ENCODE data around the gene OR2J2.
"Not testable (repeated sequence)": the region's sequence is repeated elsewhere in the genome, so short reads cannot be mapped to it uniquely, and the experiment has no call there.

The OR2J2 gene

DNA sequence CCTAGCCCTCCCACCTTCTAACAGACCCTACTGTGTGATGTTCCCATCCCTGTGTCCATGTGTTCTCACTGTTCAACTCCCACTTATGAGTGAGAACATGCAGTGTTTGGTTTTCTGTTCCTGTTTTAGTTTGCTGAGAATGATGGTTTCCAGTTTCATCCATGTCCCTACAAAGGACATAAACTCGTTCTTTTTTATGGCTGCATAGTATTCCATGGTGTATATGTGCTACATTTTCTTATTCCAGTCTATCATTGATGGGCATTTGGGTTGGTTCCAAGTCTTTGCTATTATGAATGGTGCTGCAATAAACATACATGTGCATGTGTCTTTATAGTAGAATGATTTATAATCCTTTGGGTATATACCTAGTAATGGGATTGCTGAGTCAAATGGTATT, 18.0 kb downstream of the OR2J2 start:
- H3K4me3 ChIP-seq (ENCODE audit: low read length in 2 of 2); H3K36me3 ChIP-seq (replicated peaks in 1 of 2; ENCODE audit: control insufficient read depth in 2 of 2, insufficient read depth in 2 of 2, low read length in 2 of 2); H4K91ac ChIP-seq (ENCODE audit: low read depth, low read length, poor library complexity); H3K27me3 ChIP-seq (ENCODE audit: control insufficient read depth in 3 of 3, insufficient read depth in 3 of 3, low read depth in 1 of 3, low read length in 3 of 3); H4K8ac ChIP-seq (ENCODE audit: low read depth, low read length); H2BK15ac ChIP-seq (ENCODE audit: low read length); H2BK12ac ChIP-seq (ENCODE audit: low read length); H2AFZ ChIP-seq (ENCODE audit: low read length); H3K14ac ChIP-seq (ENCODE audit: low read length); H3K9ac ChIP-seq (ENCODE audit: low read depth, low read length, poor library complexity); DNase-seq (ENCODE audit: low spot score); H2BK120ac ChIP-seq (ENCODE audit: low read depth, low read length); H3K4me2 ChIP-seq (ENCODE audit: insufficient read depth, low read length, poor library complexity, severe bottlenecking); H3K4ac ChIP-seq (ENCODE audit: low read length); H2AK5ac ChIP-seq (ENCODE audit: low read depth, low read length); H3K23ac ChIP-seq (ENCODE audit: low read depth, low read length, poor library complexity); H2BK5ac ChIP-seq (ENCODE audit: low read length); H3K27ac ChIP-seq (replicated peaks; ENCODE audit: low read length); H3K9me3 ChIP-seq (replicated peaks in 1 of 2; ENCODE audit: control insufficient read depth in 2 of 2, insufficient read depth in 1 of 2, low read depth in 1 of 2, low read length in 2 of 2); H3K4me1 ChIP-seq (ENCODE audit: control insufficient read depth in 2 of 2, insufficient read depth in 1 of 2, low read depth in 1 of 2, low read length in 2 of 2); H3K79me1 ChIP-seq (ENCODE audit: low read depth, low read length); H3K18ac ChIP-seq (ENCODE audit: low read length): not testable (repeated sequence)
- no CpG with 5 or more reads among the region's 1 CpG for WGBS, 2 donors (ENCODE audit: extremely low coverage in 2 of 2, insufficient read length in 2 of 2, insufficient replicate concordance in 1 of 2)

- no peaks in the 10 kb centered on the region for H3K79me1 ChIP-seq (ENCODE audit: low read depth, low read length)
- H2AFZ ChIP-seq (ENCODE audit: low read length): no peak overlapping the region
- no peak overlapping the region for H3K18ac ChIP-seq (ENCODE audit: low read length)
- H2BK120ac ChIP-seq (ENCODE audit: low read depth, low read length): no peak overlapping the region
- no peaks in the 10 kb centered on the region for H3K4me1 ChIP-seq (ENCODE audit: control insufficient read depth in 2 of 2, insufficient read depth in 1 of 2, low read depth in 1 of 2, low read length in 2 of 2)
- DNase-seq (ENCODE audit: low spot score): no peak
- H2BK15ac ChIP-seq (ENCODE audit: low read length): no peak overlapping the region
- peak overlapping the region; percentile 43 for H3K23ac ChIP-seq (ENCODE audit: low read depth, low read length, poor library complexity)
- no peak overlapping the region for H3K4me3 ChIP-seq (ENCODE audit: low read length in 2 of 2)
- no peak overlapping the region for H3K4ac ChIP-seq (ENCODE audit: low read length)
- H2BK12ac ChIP-seq (ENCODE audit: low read length): no peak overlapping the region
- H4K91ac ChIP-seq (ENCODE audit: low read depth, low read length, poor library complexity): no peak overlapping the region
- no peak overlapping the region for H4K8ac ChIP-seq (ENCODE audit: low read depth, low read length)
- H3K27me3 ChIP-seq (ENCODE audit: control insufficient read depth in 3 of 3, insufficient read depth in 3 of 3, low read depth in 1 of 3, low read length in 3 of 3): no peaks in the 10 kb centered on the region
- no peaks in the 10 kb centered on the region for H3K36me3 ChIP-seq (replicated peaks in 1 of 2; ENCODE audit: control insufficient read depth in 2 of 2, insufficient read depth in 2 of 2, low read length in 2 of 2)
- H3K27ac ChIP-seq (replicated peaks; ENCODE audit: low read length): no peak overlapping the region
- peak overlapping the region; percentile 51 for H3K14ac ChIP-seq (ENCODE audit: low read length)
- peaks cover 0 to 14% of the 10 kb centered on the region in 2 donors for H3K9me3 ChIP-seq (replicated peaks in 1 of 2; ENCODE audit: control insufficient read depth in 2 of 2, insufficient read depth in 1 of 2, low read depth in 1 of 2, low read length in 2 of 2)
- H2BK5ac ChIP-seq (ENCODE audit: low read length): no peak overlapping the region
- no peak overlapping the region for H2AK5ac ChIP-seq (ENCODE audit: low read depth, low read length)
- H3K4me2 ChIP-seq (ENCODE audit: insufficient read depth, low read length, poor library complexity, severe bottlenecking): no peak overlapping the region
- no CpG with 5 or more reads among the region's 22 CpGs for WGBS, 2 donors (ENCODE audit: extremely low coverage in 2 of 2, insufficient read length in 2 of 2, insufficient replicate concordance in 1 of 2)
- H3K9ac ChIP-seq (ENCODE audit: low read depth, low read length, poor library complexity): peak overlapping the region; percentile 44
These were observed 30.3 kb downstream of the OR2J2 start for GRCh38 chr6:29200767-29201662.

DNA sequence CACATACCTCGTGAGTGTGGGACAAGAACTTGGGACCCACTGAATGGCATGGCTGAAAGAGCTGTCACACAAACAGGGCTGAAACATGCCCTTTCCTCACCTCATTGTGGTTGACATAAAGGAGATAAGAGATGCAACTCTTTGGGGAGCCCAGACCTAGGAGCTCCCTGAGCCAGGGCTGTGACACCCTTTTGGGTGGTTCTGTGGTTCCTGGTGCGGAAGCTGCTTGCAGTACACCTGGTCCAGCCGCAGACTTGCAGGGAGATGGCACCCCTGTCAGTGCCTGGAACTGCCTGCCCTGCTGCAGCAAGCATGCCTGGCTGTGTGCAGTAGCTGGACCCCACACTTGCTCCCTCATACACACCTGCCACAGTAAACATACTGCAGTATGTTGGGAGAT, 31.3 kb downstream of the OR2J2 start:
- Histone ChIP-seq H4K8ac (ENCODE audit: low read depth, low read length) (no peak overlapping the region), H3K23ac (ENCODE audit: low read depth, low read length, poor library complexity) (no peak overlapping the region), H3K9ac (ENCODE audit: low read depth, low read length, poor library complexity) (no peak overlapping the region), H3K4me3 (ENCODE audit: low read length in 2 of 2) (no peak overlapping the region), H3K4ac (ENCODE audit: low read length) (no peak overlapping the region), H3K79me1 (ENCODE audit: low read depth, low read length) (no peaks in the 10 kb centered on the region), H3K18ac (ENCODE audit: low read length) (no peak overlapping the region), H3K27me3 (ENCODE audit: control insufficient read depth in 3 of 3, insufficient read depth in 3 of 3, low read depth in 1 of 3, low read length in 3 of 3) (no peaks in the 10 kb centered on the region), H2BK5ac (ENCODE audit: low read length) (no peak overlapping the region), H2BK12ac (ENCODE audit: low read length) (no peak overlapping the region), H3K4me1 (ENCODE audit: control insufficient read depth in 2 of 2, insufficient read depth in 1 of 2, low read depth in 1 of 2, low read length in 2 of 2) (no peaks in the 10 kb centered on the region), H4K91ac (ENCODE audit: low read depth, low read length, poor library complexity) (no peak overlapping the region), H3K36me3 (replicated peaks in 1 of 2; ENCODE audit: control insufficient read depth in 2 of 2, insufficient read depth in 2 of 2, low read length in 2 of 2) (no peaks in the 10 kb centered on the region), H2BK15ac (ENCODE audit: low read length) (no peak overlapping the region), H2BK120ac (ENCODE audit: low read depth, low read length) (no peak overlapping the region), H3K27ac (replicated peaks; ENCODE audit: low read length) (no peak overlapping the region), H3K14ac (ENCODE audit: low read length) (no peak overlapping the region), H3K4me2 (ENCODE audit: insufficient read depth, low read length, poor library complexity, severe bottlenecking) (no peak overlapping the region), H2AFZ (ENCODE audit: low read length) (no peak overlapping the region), H3K9me3 (replicated peaks in 1 of 2; ENCODE audit: control insufficient read depth in 2 of 2, insufficient read depth in 1 of 2, low read depth in 1 of 2, low read length in 2 of 2) (peaks cover 0 to 14% of the 10 kb centered on the region in 2 donors), H2AK5ac (ENCODE audit: low read depth, low read length) (no peak overlapping the region)
- no peak for DNase-seq (ENCODE audit: low spot score)
- 67% methylated on average over 1 of the region's 3 CpGs; no CpG with 5 or more reads in 1 of the 2 donors for WGBS, 2 donors (ENCODE audit: extremely low coverage in 2 of 2, insufficient read length in 2 of 2, insufficient replicate concordance in 1 of 2)

GRCh38 chr6:29211488-29211887, 40.8 kb downstream of the OR2J2 start:
- H2BK15ac ChIP-seq (ENCODE audit: low read length): no peak overlapping the region
- no peak overlapping the region for H3K23ac ChIP-seq (ENCODE audit: low read depth, low read length, poor library complexity)
- no peaks in the 10 kb centered on the region for H3K4me1 ChIP-seq (ENCODE audit: control insufficient read depth in 2 of 2, insufficient read depth in 1 of 2, low read depth in 1 of 2, low read length in 2 of 2)
- no peak overlapping the region for H2AK5ac ChIP-seq (ENCODE audit: low read depth, low read length)
- no peaks in the 10 kb centered on the region for H3K79me1 ChIP-seq (ENCODE audit: low read depth, low read length)
- no peak overlapping the region for H3K27ac ChIP-seq (replicated peaks; ENCODE audit: low read length)
- H4K8ac ChIP-seq (ENCODE audit: low read depth, low read length): no peak overlapping the region
- no CpG with 5 or more reads among the region's 2 CpGs for WGBS, 2 donors (ENCODE audit: extremely low coverage in 2 of 2, insufficient read length in 2 of 2, insufficient replicate concordance in 1 of 2)
- no peak overlapping the region for H2BK120ac ChIP-seq (ENCODE audit: low read depth, low read length)
- H3K9me3 ChIP-seq (replicated peaks in 1 of 2; ENCODE audit: control insufficient read depth in 2 of 2, insufficient read depth in 1 of 2, low read depth in 1 of 2, low read length in 2 of 2): no peaks in the 10 kb centered on the region
- no peak overlapping the region for H3K14ac ChIP-seq (ENCODE audit: low read length)
- H3K18ac ChIP-seq (ENCODE audit: low read length): no peak overlapping the region
- no peak overlapping the region for H3K4me2 ChIP-seq (ENCODE audit: insufficient read depth, low read length, poor library complexity, severe bottlenecking)
- H4K91ac ChIP-seq (ENCODE audit: low read depth, low read length, poor library complexity): no peak overlapping the region
- no peak overlapping the region for H2BK12ac ChIP-seq (ENCODE audit: low read length)
- H3K9ac ChIP-seq (ENCODE audit: low read depth, low read length, poor library complexity): no peak overlapping the region
- H3K36me3 ChIP-seq (replicated peaks in 1 of 2; ENCODE audit: control insufficient read depth in 2 of 2, insufficient read depth in 2 of 2, low read length in 2 of 2): no peaks in the 10 kb centered on the region
- no peaks in the 10 kb centered on the region for H3K27me3 ChIP-seq (ENCODE audit: control insufficient read depth in 3 of 3, insufficient read depth in 3 of 3, low read depth in 1 of 3, low read length in 3 of 3)
- H2AFZ ChIP-seq (ENCODE audit: low read length): no peak overlapping the region
- no peak for DNase-seq (ENCODE audit: low spot score)
- no peak overlapping the region for H2BK5ac ChIP-seq (ENCODE audit: low read length)
- H3K4me3 ChIP-seq (ENCODE audit: low read length in 2 of 2): no peak overlapping the region
- no peak overlapping the region for H3K4ac ChIP-seq (ENCODE audit: low read length)

Data from neuronal stem cell (in vitro differentiated cells).